SH-SY5Y (cell line): ENCODE results near the gene FAM228A.

Source experiments
- GATA2 ChIP-seq: IDR thresholded peaks from 2 replicates; pipeline ENCODE4 v1.6.1; 2011; ENCODE audit warnings: mild to moderate bottlenecking, low read depth, low read length
- GATA3 ChIP-seq: IDR thresholded peaks from 2 replicates; pipeline ENCODE4 v1.6.1; 2011; ENCODE audit warnings: low read depth, mild to moderate bottlenecking, low read length, moderate library complexity

GRCh38 chr2:24206714-24207113, 31.9 kb downstream of the FAM228A start:
- TF ChIP-seq GATA3 (no peak), GATA2 (no peak)
